ENCODE data around the gene PTBP3. TPM values are rescaled to one million over a fixed set of nuclear protein-coding genes. Genes with fewer than 3 reads are reported as not detected.

Gene PTBP3
- total RNA-seq, 1 experiment from 2014 or later, result 172 TPM

GRCh38 chr9:112360047-112360804 lies 26.8 kb upstream of the PTBP3 start:
- Mint-ChIP-seq H3K27ac (ENCODE audit: unreplicated experiment) (no peak overlapping the region), H3K27me3 (ENCODE audit: insufficient read depth, unreplicated experiment) (no peaks in the 10 kb centered on the region), H3K9me3 (ENCODE audit: unreplicated experiment) (peaks cover 7% of the 10 kb centered on the region), H3K36me3 (ENCODE audit: insufficient read depth, unreplicated experiment) (no peaks in the 10 kb centered on the region), H3K4me1 (ENCODE audit: low read depth, unreplicated experiment) (no peaks in the 10 kb centered on the region), H3K4me3 (ENCODE audit: unreplicated experiment) (no peak overlapping the region)
- Histone ChIP-seq H3K27me3 (replicated peaks; ENCODE audit: control insufficient read depth, insufficient read depth, low read length) (no peaks in the 10 kb centered on the region), H3K4me1 (no peaks in the 10 kb centered on the region), H3K36me3 (ENCODE audit: control insufficient read depth, insufficient read depth, low read length) (no peaks in the 10 kb centered on the region), H3K9me3 (no peaks in the 10 kb centered on the region), H3K4me3 (ENCODE audit: low read depth, low read length) (no peak overlapping the region)
- TF ChIP-seq CTCF (IDR thresholded peaks at IDR 0.05; ENCODE audit: insufficient read depth in 1 of 2, low read depth in 1 of 2, low read length in 1 of 2, severe bottlenecking in 1 of 2, unreplicated experiment in 1 of 2), result no peak
- ChIA-PET CTCF (interaction anchor here (1.6 kb wide), 1 partner anchor 247 kb away, joined by 7 read pairs; no protein-coding TSS in a partner anchor), POLR2A (no interaction called here)
- BruUV-seq (replicated peaks), result no TSS peak
- intact Hi-C loops (cut with micrococcal nuclease; ENCODE audit: unreplicated experiment), result loop anchor here (2.0 kb wide), 1 partner anchor 273 kb away; no protein-coding TSS in a partner anchor
- no peak for DNase-seq

- BruUV-seq (replicated peaks), result no TSS peak
- ChIA-PET POLR2A (no interaction called here), CTCF (interaction anchor here (0.7 kb wide), 1 partner anchor 243 kb away, joined by 4 read pairs; no protein-coding TSS in a partner anchor)
- Histone ChIP-seq H3K27me3 (replicated peaks; ENCODE audit: control insufficient read depth, insufficient read depth, low read length) (no peaks in the 10 kb centered on the region), H3K4me3 (ENCODE audit: low read depth, low read length) (no peak overlapping the region), H3K9me3 (no peaks in the 10 kb centered on the region), H3K4me1 (peaks cover 10% of the 10 kb centered on the region), H3K36me3 (ENCODE audit: control insufficient read depth, insufficient read depth, low read length) (no peaks in the 10 kb centered on the region)
- Mint-ChIP-seq H3K9me3 (ENCODE audit: unreplicated experiment) (no peaks in the 10 kb centered on the region), H3K36me3 (ENCODE audit: insufficient read depth, unreplicated experiment) (no peaks in the 10 kb centered on the region), H3K4me3 (ENCODE audit: unreplicated experiment) (no peak overlapping the region), H3K27me3 (ENCODE audit: insufficient read depth, unreplicated experiment) (no peaks in the 10 kb centered on the region), H3K4me1 (ENCODE audit: low read depth, unreplicated experiment) (no peaks in the 10 kb centered on the region), H3K27ac (ENCODE audit: unreplicated experiment) (no peak overlapping the region)
- no peak for TF ChIP-seq CTCF (IDR thresholded peaks at IDR 0.05; ENCODE audit: insufficient read depth in 1 of 2, low read depth in 1 of 2, low read length in 1 of 2, severe bottlenecking in 1 of 2, unreplicated experiment in 1 of 2)
- intact Hi-C loops (cut with micrococcal nuclease; ENCODE audit: unreplicated experiment), result no loop called here
- DNase-seq, result no peak
Observed at GRCh38 chr9:112355427-112355897, 22.0 kb upstream of the PTBP3 start.

- H3K4me1 Mint-ChIP-seq (ENCODE audit: low read depth, unreplicated experiment), result no peaks in the 10 kb centered on the region
- peaks cover 13% of the 10 kb centered on the region for H3K4me1 ChIP-seq
- no peaks in the 10 kb centered on the region for H3K36me3 Mint-ChIP-seq (ENCODE audit: insufficient read depth, unreplicated experiment)
- no peak overlapping the region for H3K27ac Mint-ChIP-seq (ENCODE audit: unreplicated experiment)
- H3K4me3 Mint-ChIP-seq (ENCODE audit: unreplicated experiment), result no peak overlapping the region
- no peaks in the 10 kb centered on the region for H3K27me3 Mint-ChIP-seq (ENCODE audit: insufficient read depth, unreplicated experiment)
- no peak overlapping the region for H3K4me3 ChIP-seq (ENCODE audit: low read depth, low read length)
- no peaks in the 10 kb centered on the region for H3K27me3 ChIP-seq (replicated peaks; ENCODE audit: control insufficient read depth, insufficient read depth, low read length)
- H3K9me3 ChIP-seq, result no peaks in the 10 kb centered on the region
- BruUV-seq (replicated peaks), result no TSS peak
- no peak for DNase-seq
- CTCF ChIA-PET, result no interaction called here
- H3K9me3 Mint-ChIP-seq (ENCODE audit: unreplicated experiment), result no peaks in the 10 kb centered on the region
- POLR2A ChIA-PET, result interaction anchor here (0.6 kb wide), 1 partner anchor 345 kb away, joined by 3 read pairs; no protein-coding TSS in a partner anchor
- no peaks in the 10 kb centered on the region for H3K36me3 ChIP-seq (ENCODE audit: control insufficient read depth, insufficient read depth, low read length)
- no peak for TF ChIP-seq CTCF (IDR thresholded peaks at IDR 0.05; ENCODE audit: insufficient read depth in 1 of 2, low read depth in 1 of 2, low read length in 1 of 2, severe bottlenecking in 1 of 2, unreplicated experiment in 1 of 2)
- intact Hi-C loops (cut with micrococcal nuclease; ENCODE audit: unreplicated experiment), result no loop called here
Observed at GRCh38 chr9:112354081-112354743, 20.8 kb upstream of the PTBP3 start.
